PC-3 (cell line): ENCODE results near the gene MRPS9. TPM values are rescaled to one million over a fixed set of nuclear protein-coding genes. Genes with fewer than 3 reads are reported as not detected.

ENCODE experiments used
- ATAC-seq: fragments of 200-7000 bp; cut with Tn5 transposase; 2 replicates; pipeline ENCODE4 v1.9.1; 2020; ENCODE audit warnings: mild to moderate bottlenecking, moderate library complexity
- BruUV-seq: library from RNA; stranded (reverse); fragments of 400-500 nt; replicated peaks from 2 replicates; lab custom pipeline; 2021; lab: Mats Ljungman, UMichigan
- CTCF ChIA-PET: fragments of 300-600 bp; sonication (Branson Sonifier 250); formaldehyde crosslinking; loops from one replicate; lab custom pipeline; 2022; ENCODE audit warnings: antibody characterized with exemption; lab: Charles Lee
- POLR2A ChIA-PET: fragments of 300-600 bp; sonication (Branson Sonifier 250); formaldehyde crosslinking; loops from one replicate; lab custom pipeline; 2022; ENCODE audit warnings: antibody characterized with exemption; ENCODE audit not compliant: unreplicated experiment; lab: Charles Lee
- DNase-seq: peaks from one replicate; pipeline ENCODE4 v3.0.0-alpha.2; 2015
- H2AFZ ChIP-seq: fragments of 300-600 bp; sonication (generic); 2 replicates; pipeline ENCODE4 v1.6.0; 2016; ENCODE audit warnings: antibody characterized with exemption, low read length
- H3F3A ChIP-seq: fragments of 300-600 bp; sonication (generic); one replicate; pipeline ENCODE4 v1.6.0; 2017; ENCODE audit warnings: antibody characterized with exemption, low read length, control low read depth, mild to moderate bottlenecking; ENCODE audit not compliant: unreplicated experiment
- H3K27ac ChIP-seq: fragments of 300-600 bp; sonication (generic); 2 replicates; pipeline ENCODE4 v1.5.1; 2016; ENCODE audit warnings: mild to moderate bottlenecking, low read length
- H3K27me3 ChIP-seq: fragments of 300-600 bp; sonication (generic); 2 replicates; pipeline ENCODE4 v1.6.1; 2016; ENCODE audit warnings: low read length, mixed read lengths
- H3K36me3 ChIP-seq: fragments of 300-600 bp; sonication (generic); 2 replicates; pipeline ENCODE4 v1.6.1; 2016; ENCODE audit warnings: low read depth, mixed run types, low read length, mixed read lengths
- H3K4me1 ChIP-seq: fragments of 300-600 bp; sonication (generic); 2 replicates; pipeline ENCODE4 v1.5.1; 2016; ENCODE audit warnings: low read length; ENCODE audit not compliant: insufficient read depth
- H3K4me2 ChIP-seq: fragments of 300-600 bp; sonication (generic); 2 replicates; pipeline ENCODE4 v1.6.0; 2016; ENCODE audit warnings: low read length
- H3K4me3 ChIP-seq: fragments of 300-600 bp; sonication (generic); 2 replicates; pipeline ENCODE4 v1.5.1; 2016; ENCODE audit warnings: mild to moderate bottlenecking, low read length, mixed read lengths
- H3K79me2 ChIP-seq: fragments of 300-600 bp; sonication (generic); 2 replicates; pipeline ENCODE4 v1.6.1; 2017; ENCODE audit warnings: low read length, mixed read lengths
- H3K9ac ChIP-seq: fragments of 300-600 bp; sonication (generic); 2 replicates; pipeline ENCODE4 v1.6.0; 2016; ENCODE audit warnings: mild to moderate bottlenecking, low read length
- H3K9me2 ChIP-seq: fragments of 300-600 bp; sonication (generic); replicated peaks from 2 replicates; pipeline ENCODE4 v1.6.1; 2016; ENCODE audit warnings: mixed run types, low read length, mixed read lengths
- H3K9me3 ChIP-seq: fragments of 300-600 bp; sonication (generic); 2 replicates; pipeline ENCODE4 v1.6.1; 2016; ENCODE audit warnings: low read length, mixed read lengths
- H4K20me1 ChIP-seq: fragments of 300-600 bp; sonication (generic); 2 replicates; pipeline ENCODE4 v1.6.1; 2016; ENCODE audit warnings: low read length, mixed read lengths
- EZH2 ChIP-seq: fragments of 300-600 bp; sonication (generic); IDR thresholded peaks from one replicate; pipeline ENCODE4 v1.6.1; 2017; ENCODE audit warnings: antibody characterized with exemption, mild to moderate bottlenecking, low read length; ENCODE audit not compliant: unreplicated experiment
- EZH2phosphoT487 ChIP-seq: fragments of 300-600 bp; sonication (generic); IDR thresholded peaks from 2 replicates; pipeline ENCODE4 v1.6.1; 2018; ENCODE audit warnings: mild to moderate bottlenecking, antibody characterized with exemption, low read length, borderline replicate concordance
- intact Hi-C: fragments of 100-400 bp; cut with micrococcal nuclease; formaldehyde crosslinking; loops from 2 replicates; pipeline ENCODE4 v1.9.0; 2023
- total RNA-seq: library from RNA; depleted of rRNA; stranded (reverse); fragments of >200 nt; gene quantifications from 2 replicates; pipeline ENCODE4 v1.2.3, GENCODE V29; 2014
- TF ChIP-seq, protein P1 (sequence below): fragments of 300-600 bp; sonication (generic); conservative IDR thresholded peaks from 2 replicates; pipeline ENCODE4 v1.5.1; 2017; ENCODE audit warnings: antibody characterized with exemption, low read depth, mild to moderate bottlenecking, low read length

The MRPS9 gene
- total RNA-seq, 1 experiment from 2014 or later = 64.0 TPM

DNA sequence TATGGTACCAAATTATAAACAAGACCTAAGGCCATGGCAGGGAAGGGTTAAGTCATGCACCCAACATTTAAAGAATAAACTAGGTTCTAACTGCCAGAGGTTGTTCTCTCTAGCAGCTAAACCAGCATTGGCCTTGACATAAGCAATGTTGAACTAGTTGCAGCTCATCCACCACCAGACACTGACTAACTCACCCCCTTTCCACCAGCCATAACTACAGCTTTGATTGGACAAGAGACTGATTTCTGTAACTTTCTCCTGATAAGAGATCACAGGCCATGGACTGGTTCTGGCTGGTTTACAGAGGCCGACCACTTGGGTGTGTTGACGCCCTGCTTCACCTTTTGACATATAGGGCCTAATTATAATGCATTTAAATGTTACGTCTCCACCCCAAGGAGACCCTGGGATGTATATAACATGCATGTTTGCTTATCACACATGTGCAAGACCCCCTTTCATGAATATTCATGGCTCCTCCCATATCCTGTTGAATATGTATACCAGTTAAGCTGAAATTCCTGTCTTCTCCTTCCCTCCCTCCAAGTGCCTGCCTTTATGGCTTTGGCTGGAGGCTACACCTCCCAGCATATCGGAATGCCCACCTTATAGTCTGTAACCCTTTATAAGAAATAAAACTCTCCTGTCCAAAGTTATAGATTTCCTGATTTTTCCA is 75.9 kb downstream of the MRPS9 start:
- Histone ChIP-seq H3K36me3 (no peaks in the 10 kb centered on the region), H3K9me3 (no peaks in the 10 kb centered on the region), H3K27me3 (no peaks in the 10 kb centered on the region), H2AFZ (no peak overlapping the region), H3K4me2 (no peak overlapping the region), H3K4me3 (no peak overlapping the region), H3F3A (no peaks in the 10 kb centered on the region), H3K9me2 (no peaks in the 10 kb centered on the region), H3K79me2 (no peaks in the 10 kb centered on the region), H3K4me1 (no peaks in the 10 kb centered on the region), H3K9ac (no peak overlapping the region), H3K27ac (no peak overlapping the region), H4K20me1 (no peaks in the 10 kb centered on the region)
- intact Hi-C loops = loop anchor here (1.0 to 2.0 kb wide), 3 partner anchors 66 to 181 kb away; no protein-coding TSS in a partner anchor
- CTCF ChIA-PET = no interaction called here
- TF ChIP-seq, protein P1, sequence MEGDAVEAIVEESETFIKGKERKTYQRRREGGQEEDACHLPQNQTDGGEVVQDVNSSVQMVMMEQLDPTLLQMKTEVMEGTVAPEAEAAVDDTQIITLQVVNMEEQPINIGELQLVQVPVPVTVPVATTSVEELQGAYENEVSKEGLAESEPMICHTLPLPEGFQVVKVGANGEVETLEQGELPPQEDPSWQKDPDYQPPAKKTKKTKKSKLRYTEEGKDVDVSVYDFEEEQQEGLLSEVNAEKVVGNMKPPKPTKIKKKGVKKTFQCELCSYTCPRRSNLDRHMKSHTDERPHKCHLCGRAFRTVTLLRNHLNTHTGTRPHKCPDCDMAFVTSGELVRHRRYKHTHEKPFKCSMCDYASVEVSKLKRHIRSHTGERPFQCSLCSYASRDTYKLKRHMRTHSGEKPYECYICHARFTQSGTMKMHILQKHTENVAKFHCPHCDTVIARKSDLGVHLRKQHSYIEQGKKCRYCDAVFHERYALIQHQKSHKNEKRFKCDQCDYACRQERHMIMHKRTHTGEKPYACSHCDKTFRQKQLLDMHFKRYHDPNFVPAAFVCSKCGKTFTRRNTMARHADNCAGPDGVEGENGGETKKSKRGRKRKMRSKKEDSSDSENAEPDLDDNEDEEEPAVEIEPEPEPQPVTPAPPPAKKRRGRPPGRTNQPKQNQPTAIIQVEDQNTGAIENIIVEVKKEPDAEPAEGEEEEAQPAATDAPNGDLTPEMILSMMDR = no peak
- TF ChIP-seq EZH2phosphoT487 (no peak), EZH2 (no peak)
- BruUV-seq = no TSS peak
- ATAC-seq (no peak), DNase-seq (no peak)
- POLR2A ChIA-PET = no interaction called here

DNA sequence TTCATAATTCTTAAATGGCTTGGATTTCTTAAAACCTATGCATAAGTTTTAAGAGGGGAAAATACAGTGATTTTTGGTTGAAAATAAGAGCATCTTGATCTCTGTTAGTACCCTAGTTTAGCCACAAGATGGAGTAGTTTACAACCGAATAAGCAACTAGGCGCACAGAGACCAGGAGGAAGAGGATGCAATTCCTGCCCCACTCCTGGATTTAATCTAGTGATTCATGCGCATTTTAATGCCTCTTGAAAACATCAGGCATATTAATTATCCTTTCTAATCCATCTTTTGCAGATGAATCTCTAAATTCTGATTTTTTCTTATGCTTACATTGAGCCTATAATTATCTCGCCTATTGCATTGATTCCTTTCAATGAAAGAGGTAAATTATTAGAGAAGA is 76.7 kb downstream of the MRPS9 start:
- ChIA-PET POLR2A (no interaction called here), CTCF (interaction anchor here (0.8 kb wide), 1 partner anchor 65 kb away, joined by 3 read pairs; no protein-coding TSS in a partner anchor)
- no peaks in the 10 kb centered on the region for H3K79me2 ChIP-seq
- no peaks in the 10 kb centered on the region for H3K36me3 ChIP-seq
- no peaks in the 10 kb centered on the region for H3K9me2 ChIP-seq
- TF ChIP-seq, protein P1 = peak; percentile 82
- no peak for TF ChIP-seq EZH2phosphoT487
- no TSS peak for BruUV-seq
- intact Hi-C loops = loop anchor here (1.0 to 2.0 kb wide), 3 partner anchors 65 to 180 kb away; no protein-coding TSS in a partner anchor
- peak; percentile 67 for DNase-seq
- no peaks in the 10 kb centered on the region for H3K4me1 ChIP-seq
- no peak overlapping the region for H3K27ac ChIP-seq
- no peaks in the 10 kb centered on the region for H3K27me3 ChIP-seq
- H3K9ac ChIP-seq = no peak overlapping the region
- H3K9me3 ChIP-seq = no peaks in the 10 kb centered on the region
- peak; percentile 51 for ATAC-seq
- H4K20me1 ChIP-seq = no peaks in the 10 kb centered on the region
- no peak overlapping the region for H3K4me2 ChIP-seq
- H3K4me3 ChIP-seq = no peak overlapping the region
- H3F3A ChIP-seq = no peaks in the 10 kb centered on the region
- H2AFZ ChIP-seq = no peak overlapping the region

DNA sequence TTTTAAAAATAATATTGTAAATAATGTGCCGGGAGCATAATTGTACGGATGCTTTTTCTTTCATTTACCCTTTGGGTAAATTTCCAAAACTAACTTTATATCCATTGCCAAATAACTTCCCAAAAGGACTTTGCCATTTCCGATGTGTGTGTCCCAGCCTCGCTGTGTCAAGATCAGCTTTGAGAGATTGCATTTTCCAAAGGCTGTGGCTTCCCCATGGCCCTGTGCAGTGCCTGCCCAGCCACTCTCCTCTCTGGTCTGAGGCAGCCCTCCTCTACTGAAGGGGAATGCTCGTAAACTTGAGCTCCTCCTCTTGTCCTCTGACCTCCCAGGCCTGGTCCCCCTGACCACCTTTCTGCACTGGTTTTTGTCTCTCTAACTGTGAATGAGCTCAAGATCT is 78.5 kb downstream of the MRPS9 start:
- BruUV-seq = no TSS peak
- Histone ChIP-seq H3K4me2 (no peak overlapping the region), H3K9me2 (no peaks in the 10 kb centered on the region), H3F3A (no peaks in the 10 kb centered on the region), H3K79me2 (no peaks in the 10 kb centered on the region), H3K4me3 (no peak overlapping the region), H3K4me1 (no peaks in the 10 kb centered on the region), H3K9ac (no peak overlapping the region), H3K27ac (no peak overlapping the region), H3K36me3 (no peaks in the 10 kb centered on the region), H3K9me3 (no peaks in the 10 kb centered on the region), H3K27me3 (no peaks in the 10 kb centered on the region), H4K20me1 (no peaks in the 10 kb centered on the region), H2AFZ (no peak overlapping the region)
- DNase-seq (no peak), ATAC-seq (no peak)
- CTCF ChIA-PET = no interaction called here
- POLR2A ChIA-PET = no interaction called here
- intact Hi-C loops = no loop called here
- no peak for TF ChIP-seq EZH2
